Fibroblast of villous mesenchyme (primary cell): ENCODE results near the gene EXD2. TPM values are rescaled to one million over a fixed set of nuclear protein-coding genes. Genes with fewer than 3 reads are reported as not detected.

Experiments used
- DNase-seq: peaks from one replicate; pipeline ENCODE4 v3.0.0-alpha.2; 2010; ENCODE audit warnings: low read depth
- H3K4me3 ChIP-seq: 2 replicates; pipeline ENCODE4 v1.5.1; 2011; ENCODE audit warnings: low read depth, mild to moderate bottlenecking, low read length
- CTCF ChIP-seq: IDR thresholded peaks from 2 replicates; pipeline ENCODE4 v1.5.1; 2012; ENCODE audit warnings: low read depth, mild to moderate bottlenecking, low read length; ENCODE audit not compliant: insufficient read depth
- total RNA-seq: library from RNA; depleted of rRNA; stranded (reverse); fragments of >200 nt; gene quantifications from 2 replicates; pipeline ENCODE4 v1.2.3, GENCODE V29; 2012

The EXD2 gene
- total RNA-seq, 1 donor = 18.6 TPM

- H3K4me3 ChIP-seq = peak overlapping the region; percentile 46
- TF ChIP-seq CTCF = no peak
- DNase-seq = peak; percentile 17
These were observed 69.0 kb downstream of the EXD2 start for GRCh38 chr14:69260190-69260860.

DNA sequence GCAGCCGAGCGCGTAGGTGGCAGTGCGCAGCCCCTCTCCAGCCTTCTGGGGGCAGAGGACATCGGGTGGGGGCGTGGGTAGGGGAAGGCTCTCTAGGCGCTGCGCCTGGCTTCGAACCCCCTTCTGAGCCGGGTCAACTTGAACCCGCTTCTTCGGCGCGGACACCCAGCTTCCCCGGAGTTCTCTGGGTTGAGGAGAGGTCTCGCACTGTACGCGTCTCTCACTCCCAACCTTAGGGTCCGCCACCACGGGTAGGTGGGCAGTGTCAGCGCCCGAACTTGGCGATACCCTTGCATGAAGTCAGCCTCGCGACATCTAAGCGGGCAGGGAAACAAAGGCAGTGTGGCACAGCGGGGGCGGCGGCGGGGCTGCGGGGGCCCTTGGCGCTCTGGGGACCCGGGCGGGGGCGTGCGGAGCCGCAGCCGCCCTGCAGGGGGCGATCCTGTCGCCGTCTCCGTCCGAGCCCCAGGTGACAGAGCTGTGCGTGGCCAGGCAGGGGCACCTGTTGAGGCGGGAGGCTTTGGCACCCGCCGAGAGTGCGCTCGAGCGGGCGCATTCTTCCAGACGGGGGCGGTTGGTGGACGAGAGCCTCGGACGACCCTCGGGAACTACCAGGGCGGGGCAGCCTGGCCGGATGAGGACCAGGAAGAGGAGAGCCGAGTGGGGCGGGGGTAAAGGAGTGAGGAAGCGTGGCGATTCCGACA, 69.7 kb downstream of the EXD2 start:
- no peak for DNase-seq

DNA sequence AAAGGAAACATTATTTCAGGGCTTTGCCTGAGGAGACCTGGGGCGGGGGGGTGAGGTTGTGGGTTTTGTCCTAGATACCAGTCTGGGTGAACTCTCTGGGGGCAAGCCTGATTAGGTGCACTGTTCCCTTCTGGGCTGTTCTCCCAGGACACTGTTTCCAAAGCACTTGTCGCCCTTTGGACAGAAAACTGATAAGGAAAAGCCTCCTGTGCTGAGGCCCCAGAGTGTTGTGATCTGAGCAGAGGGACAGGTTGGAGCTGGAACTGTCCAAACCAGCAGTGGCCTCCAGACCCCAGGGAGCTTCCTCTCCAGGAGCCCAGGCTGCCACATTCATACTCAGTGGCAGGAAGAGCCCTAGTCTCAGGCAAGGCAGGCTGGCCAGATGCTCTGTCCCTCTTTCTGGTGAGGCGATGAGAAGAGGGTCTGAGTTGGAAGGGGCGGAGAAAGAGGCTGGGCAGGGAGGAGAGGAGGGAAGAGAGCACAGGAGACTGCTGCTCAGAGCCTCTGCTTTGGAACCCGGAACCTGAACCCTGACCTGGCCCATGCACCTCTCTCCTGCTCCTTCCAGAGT, 70.5 kb downstream of the EXD2 start:
- no peak for TF ChIP-seq CTCF
- no peak overlapping the region for H3K4me3 ChIP-seq
- no peak for DNase-seq

More for the DNA sequence above, 69.7 kb downstream of the EXD2 start:
- peak; percentile 44 for TF ChIP-seq CTCF
- H3K4me3 ChIP-seq = peak overlapping the region; percentile 46

DNA sequence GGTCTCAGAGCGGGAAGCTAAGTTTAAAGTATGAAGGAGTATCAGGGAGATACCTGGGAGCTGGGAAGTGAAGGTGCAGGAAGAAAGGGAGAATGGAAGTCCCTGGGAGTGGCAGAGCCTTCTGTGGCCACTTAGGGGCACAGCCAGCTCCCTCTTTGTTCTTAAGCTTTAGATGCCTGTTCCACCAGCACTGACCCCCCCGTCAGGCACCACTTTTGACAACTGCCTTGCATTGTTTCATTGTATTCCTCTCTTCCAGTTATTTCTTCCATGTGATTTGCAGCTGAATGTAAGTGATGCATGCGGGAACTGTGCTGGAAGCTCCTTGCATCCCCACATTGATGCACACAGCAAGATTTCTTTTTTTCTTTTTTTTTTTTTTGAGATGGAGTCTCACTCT, 71.2 kb downstream of the EXD2 start:
- no peak overlapping the region for H3K4me3 ChIP-seq
- no peak for TF ChIP-seq CTCF
- DNase-seq = no peak

GRCh38 chr14:69263364-69263763, 72.1 kb downstream of the EXD2 start:
- peak; percentile 71 for DNase-seq
- no peak overlapping the region for H3K4me3 ChIP-seq
- no peak for TF ChIP-seq CTCF

DNA sequence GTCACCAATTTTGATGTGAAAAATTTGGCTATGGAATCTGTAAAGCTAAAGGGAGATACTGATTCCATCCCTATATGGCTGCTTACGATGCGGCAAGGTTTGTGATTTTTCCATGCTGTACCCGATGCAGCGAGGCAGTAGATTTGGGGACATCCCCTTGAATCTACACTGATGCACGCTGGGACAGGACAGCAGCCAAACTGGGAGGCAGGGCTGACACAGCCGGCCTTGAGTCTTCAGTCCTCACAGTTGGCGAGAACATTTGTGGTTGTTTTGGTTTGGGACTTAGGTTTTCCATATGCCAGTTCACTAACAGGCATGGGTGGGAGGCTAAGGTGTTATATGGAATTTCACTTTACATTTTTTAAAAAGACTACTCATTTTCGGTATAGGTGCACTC, 72.5 kb downstream of the EXD2 start:
- no peak for TF ChIP-seq CTCF
- no peak for DNase-seq
- H3K4me3 ChIP-seq = no peak overlapping the region
